Measurements from ENCODE around the gene GNB3. TPM values are rescaled to one million over a fixed set of nuclear protein-coding genes. Genes with fewer than 3 reads are reported as not detected.
A peak's percentile ranks its signal among the peaks of the same experiment; 100 is the strongest.

Gene GNB3
- total and polyA plus RNA-seq, 9 of the 15 experiments (the other 6 are each of a cell fraction or from before 2014, with no cell fraction given) = 1.4 to 5.8 (median 2.0) TPM

DNA sequence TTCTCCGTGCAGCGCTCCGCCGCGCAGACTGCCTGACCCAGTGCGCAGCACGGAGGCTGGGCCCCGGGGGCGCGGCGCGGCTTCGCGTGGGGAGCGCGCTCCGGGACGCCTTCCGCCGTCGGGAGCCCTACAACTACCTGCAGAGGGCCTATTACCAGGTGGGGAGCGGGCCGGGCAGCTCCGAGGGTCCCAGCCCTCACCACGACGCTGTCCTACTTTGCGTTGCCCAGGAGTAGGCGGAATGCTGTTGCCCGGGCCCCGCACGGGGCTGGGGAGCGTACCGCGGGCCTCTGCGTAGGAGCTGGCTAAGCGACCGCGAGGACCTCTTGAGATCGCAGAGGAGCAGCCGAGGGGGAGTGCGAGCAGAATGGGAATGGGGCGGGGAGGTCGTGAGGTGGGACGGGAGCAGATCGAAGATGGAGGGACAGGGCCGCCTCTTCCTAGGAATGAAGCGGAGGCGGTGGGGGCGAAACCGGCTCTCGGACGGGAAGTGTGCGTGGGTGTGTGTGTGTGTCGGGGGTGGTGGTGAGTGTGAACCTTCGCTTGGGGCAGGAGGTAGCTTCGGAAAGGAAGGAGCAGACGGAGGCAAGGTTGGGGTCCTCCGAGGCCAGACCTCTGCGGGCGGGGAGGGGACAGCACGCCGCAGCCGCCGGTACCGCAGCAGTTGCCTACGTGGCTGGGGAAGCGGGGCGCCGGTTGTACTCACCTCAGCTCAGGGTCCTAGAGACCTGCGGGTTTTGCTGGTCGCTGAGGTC lies 11.8 kb upstream of the GNB3 start (continued):
- TF ChIP-seq HLTF (IDR thresholded peaks at IDR 0.05) (0 out of 2 replicates have a peak, but pooled peaks have one; percentile 56), EHMT2 (IDR thresholded peaks at IDR 0.05) (no peak), U2AF1 (optimal IDR thresholded peaks at IDR 0.05; ENCODE audit: low read depth, low read length) (no peak), DNMT1 (IDR thresholded peaks at IDR 0.05) (no peak), THRAP3 (IDR thresholded peaks at IDR 0.05; ENCODE audit: borderline replicate concordance) (no peak), LEF1 (IDR thresholded peaks at IDR 0.05) (no peak), ZNF644 (tag; IDR thresholded peaks at IDR 0.05; ENCODE audit: low read depth) (no peak), POLR2B (IDR thresholded peaks at IDR 0.05; ENCODE audit: low read depth, partially characterized antibody) (peak; percentile 53), ZSCAN32 (CRISPR knock-in tag; IDR thresholded peaks at IDR 0.05) (no peak), ZNF354B (CRISPR knock-in tag; IDR thresholded peaks at IDR 0.05) (no peak), BRF1 (IDR thresholded peaks at IDR 0.05; ENCODE audit: borderline replicate concordance, extremely low read depth, insufficient read length) (no peak), ZNF347 (CRISPR knock-in tag; IDR thresholded peaks at IDR 0.05; ENCODE audit: low read depth) (no peak), PYGO2 (tag; IDR thresholded peaks at IDR 0.05) (no peak), YY1 (IDR thresholded peaks at IDR 0.05; ENCODE audit: borderline replicate concordance in 1 of 3, control insufficient read depth in 1 of 3, extremely low read depth in 1 of 3, insufficient read depth in 3 of 3, insufficient read length in 1 of 3, insufficient replicate concordance in 2 of 3, low read depth in 1 of 3, low read length in 2 of 3) (peak in 1 of 3 experiments; percentile 11), ZNF830 (CRISPR knock-in tag; IDR thresholded peaks at IDR 0.05) (no peak), NFXL1 (CRISPR knock-in tag; IDR thresholded peaks at IDR 0.05) (no peak), ZNF143 (CRISPR knock-in tag; IDR thresholded peaks at IDR 0.05) (no peak), KLF10 (CRISPR knock-in tag; IDR thresholded peaks at IDR 0.05) (no peak), ATF7 (IDR thresholded peaks at IDR 0.05) (no peak), OTX1 (CRISPR knock-in tag; IDR thresholded peaks at IDR 0.05) (0 out of 2 replicates have a peak, but pooled peaks have one; percentile 1), CBX3 (IDR thresholded peaks at IDR 0.05; ENCODE audit: borderline replicate concordance in 1 of 2, low read length in 2 of 2) (no peak; a peak in 1 of 3 replicates), SRSF1 (IDR thresholded peaks at IDR 0.05; ENCODE audit: low read depth, low read length) (0 out of 2 replicates have a peak, but pooled peaks have one; percentile 20)
- TF ChIP-seq, protein P1, sequence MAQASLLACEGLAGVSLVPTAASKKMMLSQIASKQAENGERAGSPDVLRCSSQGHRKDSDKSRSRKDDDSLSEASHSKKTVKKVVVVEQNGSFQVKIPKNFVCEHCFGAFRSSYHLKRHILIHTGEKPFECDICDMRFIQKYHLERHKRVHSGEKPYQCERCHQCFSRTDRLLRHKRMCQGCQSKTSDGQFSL (CRISPR knock-in tag; IDR thresholded peaks at IDR 0.05) = no peak
- TF ChIP-seq, protein P1 (tag; IDR thresholded peaks at IDR 0.05) = no peak
- TF ChIP-seq, protein P2, sequence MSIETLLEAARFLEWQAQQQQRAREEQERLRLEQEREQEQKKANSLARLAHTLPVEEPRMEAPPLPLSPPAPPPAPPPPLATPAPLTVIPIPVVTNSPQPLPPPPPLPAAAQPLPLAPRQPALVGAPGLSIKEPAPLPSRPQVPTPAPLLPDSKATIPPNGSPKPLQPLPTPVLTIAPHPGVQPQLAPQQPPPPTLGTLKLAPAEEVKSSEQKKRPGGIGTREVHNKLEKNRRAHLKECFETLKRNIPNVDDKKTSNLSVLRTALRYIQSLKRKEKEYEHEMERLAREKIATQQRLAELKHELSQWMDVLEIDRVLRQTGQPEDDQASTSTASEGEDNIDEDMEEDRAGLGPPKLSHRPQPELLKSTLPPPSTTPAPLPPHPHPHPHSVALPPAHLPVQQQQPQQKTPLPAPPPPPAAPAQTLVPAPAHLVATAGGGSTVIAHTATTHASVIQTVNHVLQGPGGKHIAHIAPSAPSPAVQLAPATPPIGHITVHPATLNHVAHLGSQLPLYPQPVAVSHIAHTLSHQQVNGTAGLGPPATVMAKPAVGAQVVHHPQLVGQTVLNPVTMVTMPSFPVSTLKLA (conservative IDR thresholded peaks at IDR 0.05) = peak in 1 of 2 experiments; percentile 26; a peak in 1 of 4 replicates
- TF ChIP-seq, protein P3, sequence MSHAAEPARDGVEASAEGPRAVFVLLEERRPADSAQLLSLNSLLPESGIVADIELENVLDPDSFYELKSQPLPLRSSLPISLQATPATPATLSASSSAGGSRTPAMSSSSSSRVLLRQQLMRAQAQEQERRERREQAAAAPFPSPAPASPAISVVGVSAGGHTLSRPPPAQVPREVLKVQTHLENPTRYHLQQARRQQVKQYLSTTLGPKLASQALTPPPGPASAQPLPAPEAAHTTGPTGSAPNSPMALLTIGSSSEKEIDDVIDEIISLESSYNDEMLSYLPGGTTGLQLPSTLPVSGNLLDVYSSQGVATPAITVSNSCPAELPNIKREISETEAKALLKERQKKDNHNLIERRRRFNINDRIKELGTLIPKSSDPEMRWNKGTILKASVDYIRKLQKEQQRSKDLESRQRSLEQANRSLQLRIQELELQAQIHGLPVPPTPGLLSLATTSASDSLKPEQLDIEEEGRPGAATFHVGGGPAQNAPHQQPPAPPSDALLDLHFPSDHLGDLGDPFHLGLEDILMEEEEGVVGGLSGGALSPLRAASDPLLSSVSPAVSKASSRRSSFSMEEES (CRISPR knock-in tag; IDR thresholded peaks at IDR 0.05) = no peak

Measured in K562 (cell line).